ENCODE measurements around the gene SETD2. TPM values are rescaled to one million over a fixed set of nuclear protein-coding genes. Genes with fewer than 3 reads are reported as not detected.

SETD2 gene
- total RNA-seq, 1 donor from 2014 or later: 19.7 TPM

DNA sequence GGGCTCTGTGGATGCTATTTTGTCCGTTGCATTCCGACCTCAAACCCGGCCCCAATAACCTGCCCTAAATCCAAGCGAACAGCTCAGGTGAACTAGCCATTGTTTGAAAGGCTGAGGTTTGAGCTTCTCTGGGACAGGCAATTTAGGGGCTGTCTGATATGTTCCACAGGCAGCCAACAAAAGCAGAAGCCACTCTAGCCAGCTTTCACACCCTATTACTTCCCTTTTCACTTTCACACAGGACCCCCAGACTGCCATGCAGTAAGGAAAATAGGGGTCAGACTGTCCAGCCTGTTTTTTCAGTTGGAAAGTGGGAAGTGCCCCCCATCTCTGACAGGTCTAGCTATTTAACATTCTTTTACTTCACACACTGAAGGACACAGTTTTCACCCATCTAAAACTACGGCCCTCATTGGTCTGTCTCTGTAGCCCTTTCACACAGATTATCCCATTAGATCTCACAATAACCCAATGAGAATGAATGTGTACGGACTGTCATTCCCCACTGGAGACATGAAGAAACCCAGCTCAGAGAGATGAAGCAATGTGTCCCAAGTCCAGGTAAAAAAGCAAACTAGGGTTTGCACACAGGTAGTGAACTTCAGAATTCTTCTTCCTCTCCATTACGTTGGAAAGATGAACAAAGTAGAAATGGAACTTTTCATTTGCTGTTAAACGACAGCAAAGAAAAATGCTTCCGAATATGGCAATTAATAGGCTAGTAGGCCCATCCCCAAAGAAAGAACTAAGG lies 189.3 kb downstream of the SETD2 start:
- H3K27me3 ChIP-seq (ENCODE audit: control insufficient read depth, insufficient read depth, low read length): no peaks in the 10 kb centered on the region

DNA sequence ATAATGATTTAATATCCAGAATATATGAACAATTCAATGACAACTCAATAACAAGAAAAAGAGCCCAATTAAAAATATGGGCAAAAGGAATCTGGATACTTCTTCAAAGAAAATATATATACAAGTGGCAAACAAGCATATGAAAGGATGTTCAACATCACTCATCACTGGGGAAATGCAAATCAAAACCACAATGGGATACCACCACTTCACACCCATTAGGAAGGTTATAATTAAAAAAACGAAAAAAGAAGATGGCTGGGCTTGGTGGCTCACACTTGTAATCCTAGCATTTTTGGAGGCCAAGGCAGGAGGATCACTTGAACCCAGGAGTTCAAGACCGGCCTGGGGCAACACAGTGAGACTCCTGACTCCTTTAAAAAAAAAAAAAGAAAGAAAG lies 191.5 kb downstream of the SETD2 start:
- H3K27me3 ChIP-seq (ENCODE audit: control insufficient read depth, insufficient read depth, low read length): no peaks in the 10 kb centered on the region
- H3K4me3 ChIP-seq (ENCODE audit: low read depth, low read length): no peak overlapping the region
- TF ChIP-seq, protein P1, sequence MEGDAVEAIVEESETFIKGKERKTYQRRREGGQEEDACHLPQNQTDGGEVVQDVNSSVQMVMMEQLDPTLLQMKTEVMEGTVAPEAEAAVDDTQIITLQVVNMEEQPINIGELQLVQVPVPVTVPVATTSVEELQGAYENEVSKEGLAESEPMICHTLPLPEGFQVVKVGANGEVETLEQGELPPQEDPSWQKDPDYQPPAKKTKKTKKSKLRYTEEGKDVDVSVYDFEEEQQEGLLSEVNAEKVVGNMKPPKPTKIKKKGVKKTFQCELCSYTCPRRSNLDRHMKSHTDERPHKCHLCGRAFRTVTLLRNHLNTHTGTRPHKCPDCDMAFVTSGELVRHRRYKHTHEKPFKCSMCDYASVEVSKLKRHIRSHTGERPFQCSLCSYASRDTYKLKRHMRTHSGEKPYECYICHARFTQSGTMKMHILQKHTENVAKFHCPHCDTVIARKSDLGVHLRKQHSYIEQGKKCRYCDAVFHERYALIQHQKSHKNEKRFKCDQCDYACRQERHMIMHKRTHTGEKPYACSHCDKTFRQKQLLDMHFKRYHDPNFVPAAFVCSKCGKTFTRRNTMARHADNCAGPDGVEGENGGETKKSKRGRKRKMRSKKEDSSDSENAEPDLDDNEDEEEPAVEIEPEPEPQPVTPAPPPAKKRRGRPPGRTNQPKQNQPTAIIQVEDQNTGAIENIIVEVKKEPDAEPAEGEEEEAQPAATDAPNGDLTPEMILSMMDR (IDR thresholded peaks at IDR 0.05; ENCODE audit: insufficient read depth, low read length, severe bottlenecking): no peak
- FAIRE-seq (no peak), DNase-seq (ENCODE audit: low read depth) (no peak)
- peaks cover 6% of the 10 kb centered on the region for H3K36me3 ChIP-seq (ENCODE audit: control insufficient read depth, insufficient read depth, low read length)

More for the DNA sequence above, 189.3 kb downstream of the SETD2 start:
- FAIRE-seq (no peak), DNase-seq (ENCODE audit: low read depth) (no peak)
- TF ChIP-seq, protein P1 (IDR thresholded peaks at IDR 0.05; ENCODE audit: insufficient read depth, low read length, severe bottlenecking): no peak
- H3K36me3 ChIP-seq (ENCODE audit: control insufficient read depth, insufficient read depth, low read length): peaks cover 6% of the 10 kb centered on the region
- H3K4me3 ChIP-seq (ENCODE audit: low read depth, low read length): no peak overlapping the region

DNA sequence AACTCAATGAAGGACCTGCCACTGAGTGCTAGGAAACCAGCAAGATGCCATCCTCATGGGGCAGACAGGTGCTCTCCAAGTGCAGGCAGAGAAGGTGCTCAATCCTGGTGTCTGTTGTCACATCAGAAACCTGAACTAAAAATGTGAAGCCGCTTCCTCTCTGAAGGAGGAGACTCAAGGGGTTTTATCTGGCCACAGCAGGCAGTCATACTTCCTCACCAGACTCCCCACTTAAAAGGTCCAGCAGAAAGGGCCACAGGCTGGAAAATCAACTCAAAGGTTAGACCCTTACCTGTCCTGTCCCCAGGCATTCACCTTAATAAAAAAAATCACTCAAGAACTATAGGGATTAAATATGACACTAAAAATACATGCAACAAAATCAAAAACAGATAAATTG lies 192.2 kb downstream of the SETD2 start:
- H3K27me3 ChIP-seq (ENCODE audit: control insufficient read depth, insufficient read depth, low read length): no peaks in the 10 kb centered on the region
- H3K4me3 ChIP-seq (ENCODE audit: low read depth, low read length): no peak overlapping the region
- DNase-seq (ENCODE audit: low read depth) (no peak), FAIRE-seq (no peak)
- TF ChIP-seq, protein P1 (IDR thresholded peaks at IDR 0.05; ENCODE audit: insufficient read depth, low read length, severe bottlenecking): no peak
- peaks cover 6% of the 10 kb centered on the region for H3K36me3 ChIP-seq (ENCODE audit: control insufficient read depth, insufficient read depth, low read length)

DNA sequence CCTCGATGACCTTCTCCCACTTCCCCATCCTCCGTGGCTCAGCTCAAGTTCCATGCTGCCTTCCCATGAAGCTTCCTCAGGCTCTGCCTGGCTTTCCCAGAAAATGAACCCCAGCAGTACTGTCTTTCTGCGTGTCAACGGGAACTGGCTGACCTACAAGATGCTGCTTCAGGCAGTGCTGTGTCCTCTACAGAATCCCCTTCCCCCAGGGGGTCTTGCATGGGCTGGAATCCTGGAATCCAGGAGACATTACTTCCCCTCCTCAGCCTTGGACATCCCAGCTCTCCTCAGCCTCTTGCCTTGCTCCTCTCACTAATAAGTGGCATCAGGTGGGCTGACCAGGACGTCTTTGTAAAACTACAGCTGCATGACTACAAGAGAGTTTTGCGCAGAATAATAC lies 192.8 kb downstream of the SETD2 start:
- peaks cover 6% of the 10 kb centered on the region for H3K36me3 ChIP-seq (ENCODE audit: control insufficient read depth, insufficient read depth, low read length)
- TF ChIP-seq, protein P1 (IDR thresholded peaks at IDR 0.05; ENCODE audit: insufficient read depth, low read length, severe bottlenecking): no peak
- no peak for DNase-seq (ENCODE audit: low read depth)
- FAIRE-seq: no peak
- no peak overlapping the region for H3K4me3 ChIP-seq (ENCODE audit: low read depth, low read length)
- H3K27me3 ChIP-seq (ENCODE audit: control insufficient read depth, insufficient read depth, low read length): no peaks in the 10 kb centered on the region

DNA sequence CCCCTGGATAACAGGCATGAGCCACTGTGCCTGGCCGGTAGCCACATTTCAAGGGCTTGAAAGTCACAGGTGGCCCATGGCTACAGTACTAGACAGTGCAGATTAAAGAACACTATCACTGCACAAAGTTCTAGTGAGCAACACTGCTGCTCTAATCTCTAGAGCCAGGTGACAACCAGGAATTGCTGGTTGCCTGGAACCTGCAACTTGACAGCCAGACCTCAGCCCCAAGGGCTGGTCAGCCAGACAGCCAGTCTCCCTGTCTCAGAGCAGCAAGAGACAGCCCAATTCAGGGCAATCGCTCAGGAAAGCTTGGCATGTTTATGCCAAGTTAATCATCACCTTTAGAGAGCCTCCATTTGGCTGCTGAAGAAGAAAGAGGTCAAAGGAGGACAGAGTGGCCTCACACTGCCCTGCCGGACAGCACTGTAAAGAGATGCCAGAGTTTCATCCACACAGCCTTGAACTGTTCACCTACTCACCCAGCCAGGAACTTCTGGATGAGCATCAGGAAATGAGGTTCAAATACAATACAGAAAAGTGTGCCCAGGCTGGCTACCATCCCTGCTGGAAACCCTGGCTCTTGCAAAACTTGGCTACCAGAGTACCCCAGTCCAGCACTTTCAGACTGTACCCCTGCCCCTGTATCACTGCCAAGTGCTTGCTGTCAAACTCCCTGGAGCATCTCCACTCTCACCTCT lies 193.4 kb downstream of the SETD2 start:
- no peaks in the 10 kb centered on the region for H3K27me3 ChIP-seq (ENCODE audit: control insufficient read depth, insufficient read depth, low read length)
- H3K36me3 ChIP-seq (ENCODE audit: control insufficient read depth, insufficient read depth, low read length): peaks cover 9% of the 10 kb centered on the region
- FAIRE-seq: no peak
- TF ChIP-seq, protein P1 (IDR thresholded peaks at IDR 0.05; ENCODE audit: insufficient read depth, low read length, severe bottlenecking): no peak
- no peak for DNase-seq (ENCODE audit: low read depth)
- no peak overlapping the region for H3K4me3 ChIP-seq (ENCODE audit: low read depth, low read length)
